ENCODE measurements around the gene CNTNAP1. TPM values are rescaled to one million over a fixed set of nuclear protein-coding genes. Genes with fewer than 3 reads are reported as not detected.

Gene CNTNAP1
- total and polyA plus RNA-seq, 9 of the 15 experiments (the other 6 are each of a cell fraction or from before 2014, with no cell fraction given): 0.10 to 1.8 (median 0.62) TPM

GRCh38 chr17:42677921-42678781, 4.2 kb upstream of the CNTNAP1 start (continued):
- TF ChIP-seq MGA (IDR thresholded peaks at IDR 0.05): no peak
- TF ChIP-seq TCF7 (IDR thresholded peaks at IDR 0.05; ENCODE audit: borderline replicate concordance): no peak
- TF ChIP-seq STAT6 (CRISPR knock-in tag; IDR thresholded peaks at IDR 0.05): no peak
- TF ChIP-seq CREB1 (IDR thresholded peaks at IDR 0.05): no peak
- TF ChIP-seq CREB1 (CRISPR knock-in tag; IDR thresholded peaks at IDR 0.05): no peak
- TF ChIP-seq SIX5 (IDR thresholded peaks at IDR 0.05; ENCODE audit: borderline replicate concordance in 1 of 2, insufficient read depth in 1 of 2, low read depth in 1 of 2, low read length in 2 of 2): no peak
- peak; percentile 72; the same call in 1 of the 2 replicates for TF ChIP-seq MAFF (IDR thresholded peaks at IDR 0.05; ENCODE audit: low read length)
- no peak for TF ChIP-seq DIDO1 (tag; IDR thresholded peaks at IDR 0.05; ENCODE audit: low read depth)
- peak; percentile 46; the same call in 1 of the 2 replicates for TF ChIP-seq TFAP4 (CRISPR knock-in tag; IDR thresholded peaks at IDR 0.05; ENCODE audit: borderline replicate concordance)
- peak; percentile 48; the same call in 1 of the 2 replicates for TF ChIP-seq CEBPB (tag; IDR thresholded peaks at IDR 0.05)
- TF ChIP-seq ZNF23 (CRISPR knock-in tag; IDR thresholded peaks at IDR 0.05): no peak

Data from K562 (cell line).